IMR-90 (cell line): ENCODE measurements around the gene PUDP.
A peak's percentile ranks its signal among the peaks of the same experiment; 100 is the strongest.

Experiments used
- BHLHE40 ChIP-seq: fragments of 150-350 bp; IDR thresholded peaks from 2 replicates; pipeline ENCODE4 v1.6.1; 2016; ENCODE audit warnings: mild to moderate bottlenecking, low read depth, low read length
- CEBPB ChIP-seq: IDR thresholded peaks from 2 replicates; pipeline ENCODE4 v1.6.1; 2012; ENCODE audit warnings: low read depth, low read length, improper control_type of control experiment
- FOS ChIP-seq: fragments of 150-350 bp; IDR thresholded peaks from 2 replicates; pipeline ENCODE4 v1.6.1; 2016; ENCODE audit warnings: low read depth, low read length
- MXI1 ChIP-seq: IDR thresholded peaks from 2 replicates; pipeline ENCODE4 v1.6.1; 2012; ENCODE audit warnings: low read depth, mild to moderate bottlenecking, low read length, moderate library complexity, borderline replicate concordance
- NFE2L2 ChIP-seq: fragments of 150-350 bp; IDR thresholded peaks from 2 replicates; pipeline ENCODE4 v1.6.1; 2016; ENCODE audit warnings: low read depth, mild to moderate bottlenecking, low read length
- POLR2A ChIP-seq: IDR thresholded peaks from 2 replicates; pipeline ENCODE4 v1.6.1; 2012; ENCODE audit warnings: mild to moderate bottlenecking, low read depth, low read length
- RAD21 ChIP-seq: IDR thresholded peaks from 2 replicates; pipeline ENCODE4 v1.6.1; 2012; ENCODE audit warnings: low read length, improper control_type of control experiment
- RCOR1 ChIP-seq: IDR thresholded peaks from 2 replicates; pipeline ENCODE4 v1.6.1; 2012; ENCODE audit warnings: mild to moderate bottlenecking, low read length, improper control_type of control experiment; ENCODE audit not compliant: insufficient replicate concordance
- RFX5 ChIP-seq: IDR thresholded peaks from 2 replicates; pipeline ENCODE4 v1.8.0; 2012; ENCODE audit warnings: low read depth, mild to moderate bottlenecking, low read length, moderate library complexity
- TF ChIP-seq, protein P1 (sequence below): conservative IDR thresholded peaks from 2 replicates; pipeline ENCODE4 v1.5.1; 2012; ENCODE audit warnings: mild to moderate bottlenecking, low read depth, low read length, improper control_type of control experiment

DNA sequence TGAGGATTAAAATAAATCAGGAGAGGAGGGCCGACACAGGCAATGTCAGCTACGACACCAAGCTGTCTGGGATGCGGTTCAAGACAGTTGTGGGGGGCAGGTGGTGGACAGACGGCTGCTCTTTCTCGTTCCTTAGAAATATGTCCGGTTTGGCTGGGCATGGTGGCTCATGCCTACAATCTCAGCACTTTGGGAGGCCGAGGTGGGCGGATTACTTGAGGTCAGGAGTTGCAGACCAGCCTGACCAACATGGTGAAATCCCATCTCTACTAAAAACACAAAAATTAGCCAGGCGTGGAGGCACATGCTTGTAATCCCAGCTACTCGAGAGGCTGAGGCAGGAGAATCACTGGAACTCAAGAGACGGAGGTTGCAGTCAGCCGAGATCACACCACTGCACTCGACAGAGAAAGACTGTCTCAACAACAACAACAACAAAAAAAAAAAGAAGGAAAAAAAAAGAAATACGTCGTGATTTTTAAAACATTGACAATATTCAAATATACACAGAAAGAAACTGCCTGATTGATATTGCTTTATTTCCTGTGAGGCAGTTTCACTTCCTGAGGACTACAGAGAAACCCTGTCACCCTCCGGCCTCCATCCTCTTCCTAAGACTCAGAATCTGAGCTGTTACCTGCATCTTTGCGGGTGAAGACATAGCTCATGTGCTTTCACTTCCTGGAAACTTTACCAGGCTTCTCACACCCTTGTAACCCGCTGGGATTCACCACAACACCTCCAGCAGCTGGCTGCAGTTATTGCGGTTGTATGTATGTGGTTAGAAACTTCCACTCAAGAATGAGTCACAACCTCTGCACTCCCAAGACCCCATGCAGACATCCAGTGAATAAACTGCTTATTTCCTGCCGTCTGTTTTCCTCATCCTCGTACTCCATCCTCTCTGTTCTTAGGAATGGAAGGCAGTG lies 64.2 kb downstream of the PUDP start:
- TF ChIP-seq CEBPB, result peak; percentile 36
- TF ChIP-seq, protein P1, sequence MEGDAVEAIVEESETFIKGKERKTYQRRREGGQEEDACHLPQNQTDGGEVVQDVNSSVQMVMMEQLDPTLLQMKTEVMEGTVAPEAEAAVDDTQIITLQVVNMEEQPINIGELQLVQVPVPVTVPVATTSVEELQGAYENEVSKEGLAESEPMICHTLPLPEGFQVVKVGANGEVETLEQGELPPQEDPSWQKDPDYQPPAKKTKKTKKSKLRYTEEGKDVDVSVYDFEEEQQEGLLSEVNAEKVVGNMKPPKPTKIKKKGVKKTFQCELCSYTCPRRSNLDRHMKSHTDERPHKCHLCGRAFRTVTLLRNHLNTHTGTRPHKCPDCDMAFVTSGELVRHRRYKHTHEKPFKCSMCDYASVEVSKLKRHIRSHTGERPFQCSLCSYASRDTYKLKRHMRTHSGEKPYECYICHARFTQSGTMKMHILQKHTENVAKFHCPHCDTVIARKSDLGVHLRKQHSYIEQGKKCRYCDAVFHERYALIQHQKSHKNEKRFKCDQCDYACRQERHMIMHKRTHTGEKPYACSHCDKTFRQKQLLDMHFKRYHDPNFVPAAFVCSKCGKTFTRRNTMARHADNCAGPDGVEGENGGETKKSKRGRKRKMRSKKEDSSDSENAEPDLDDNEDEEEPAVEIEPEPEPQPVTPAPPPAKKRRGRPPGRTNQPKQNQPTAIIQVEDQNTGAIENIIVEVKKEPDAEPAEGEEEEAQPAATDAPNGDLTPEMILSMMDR, result no peak
- no peak for TF ChIP-seq POLR2A
- TF ChIP-seq RAD21, result peak; percentile 7; the same call in 1 of the 2 replicates
- TF ChIP-seq NFE2L2, result no peak
- peak; percentile 79 for TF ChIP-seq BHLHE40
- peak; percentile 83 for TF ChIP-seq FOS
- TF ChIP-seq RFX5, result no peak
- TF ChIP-seq RCOR1, result peak; percentile 53
- no peak for TF ChIP-seq MXI1
